GM12878 (cell line): ENCODE measurements around the gene PPP1R7. TPM values are rescaled to one million over a fixed set of nuclear protein-coding genes. Genes with fewer than 3 reads are reported as not detected.

Experiments used
- ATAC-seq: fragments of 200-7000 bp; cut with Tn5 transposase; 3 replicates; pipeline ENCODE4 v1.9.1; 2020; ENCODE audit warnings: mild to moderate bottlenecking, moderate library complexity
- BruUV-seq: library from RNA; stranded (reverse); fragments of 400-500 nt; replicated peaks from 2 replicates; lab custom pipeline; 2021; lab: Mats Ljungman, UMichigan
- CTCF ChIA-PET: fragments of 300-600 bp; sonication (Branson Sonifier 250); formaldehyde crosslinking; extraction: SDS; loops from one replicate; lab custom pipeline; 2021; ENCODE audit warnings: inconsistent platforms; lab: Yijun Ruan, JAX
- POLR2A ChIA-PET: fragments of 350-600 bp; formaldehyde crosslinking; extraction: SDS; loops from one replicate; lab custom pipeline; 2021; ENCODE audit warnings: inconsistent platforms; lab: Charles Lee
- RAD21 ChIA-PET: fragments of 300-600 bp; sonication (Branson Sonifier 250); formaldehyde crosslinking; loops from one replicate; lab custom pipeline; 2023; ENCODE audit warnings: antibody characterized with exemption; ENCODE audit not compliant: unreplicated experiment; lab: Charles Lee
- SMC1A ChIA-PET: fragments of 300-600 bp; sonication (Branson Sonifier 250); formaldehyde crosslinking; loops from one replicate; lab custom pipeline; 2023; ENCODE audit not compliant: unreplicated experiment, uncharacterized antibody; lab: Charles Lee
- DNase-seq: peaks from one replicate; pipeline ENCODE4 v3.0.0-alpha.2; 2011; ENCODE audit warnings: low read depth, low spot score
- FAIRE-seq: peaks from 3 replicates; lab custom pipeline; 2011; peaks lifted over from hg19 to GRCh38; lab: Jason Lieb, UNC
- H2AFZ ChIP-seq: 2 replicates; pipeline ENCODE4 v1.6.0; 2011; ENCODE audit warnings: low read depth, low read length, control low read depth; ENCODE audit not compliant: control insufficient read depth
- H3K27ac ChIP-seq: 2 replicates; pipeline ENCODE4 v1.5.1; 2011; ENCODE audit warnings: control low read depth; ENCODE audit not compliant: control insufficient read depth, insufficient read depth
- H3K27me3 ChIP-seq, 2 experiments: replicated peaks in 1 of 2; 2 replicates each; pipeline versions ENCODE4 v1.6.0 to v1.6.1; 2011; ENCODE audit warnings: low read length in 1 of 2; ENCODE audit not compliant: control insufficient read depth in 2 of 2, insufficient read depth in 2 of 2
- H3K36me3 ChIP-seq, 2 experiments: 2 replicates each; pipeline ENCODE4 v1.5.1; 2011; ENCODE audit warnings: low read length in 1 of 2; ENCODE audit not compliant: control insufficient read depth in 2 of 2, insufficient read depth in 2 of 2
- H3K4me1 ChIP-seq: 2 replicates; pipeline ENCODE4 v1.6.1; 2011; ENCODE audit warnings: mild to moderate bottlenecking, low read length, moderate library complexity, mixed read lengths; ENCODE audit not compliant: control insufficient read depth, insufficient read depth
- H3K4me2 ChIP-seq: 2 replicates; pipeline ENCODE4 v1.6.0; 2011; ENCODE audit warnings: control low read depth; ENCODE audit not compliant: control insufficient read depth, insufficient read depth
- H3K4me3 ChIP-seq: fragments of 200-600 bp; sonication (generic); 2 replicates; pipeline ENCODE4 v1.5.1; 2016
- H3K79me2 ChIP-seq: 2 replicates; pipeline ENCODE4 v1.6.0; 2011; ENCODE audit warnings: low read length; ENCODE audit not compliant: control insufficient read depth, insufficient read depth
- H3K9ac ChIP-seq: 2 replicates; pipeline ENCODE4 v1.8.0; 2011; ENCODE audit warnings: low read length, control low read depth, mixed read lengths; ENCODE audit not compliant: control insufficient read depth, insufficient read depth
- H3K9me3 ChIP-seq: replicated peaks from 3 replicates; pipeline ENCODE4 v1.5.1; 2011; ENCODE audit warnings: mild to moderate bottlenecking, low read length; ENCODE audit not compliant: control insufficient read depth, insufficient read depth
- H4K20me1 ChIP-seq: 2 replicates; pipeline ENCODE4 v1.6.0; 2011; ENCODE audit not compliant: control insufficient read depth, insufficient read depth
- FOS ChIP-seq: IDR thresholded peaks from 3 replicates; pipeline ENCODE4 v1.6.1; 2011; ENCODE audit warnings: borderline replicate concordance; ENCODE audit not compliant: insufficient read length; ENCODE audit errors: extremely low read depth
- MEF2B ChIP-seq: fragments of 450-650 bp; IDR thresholded peaks from 2 replicates; pipeline ENCODE4 v1.6.1; 2018; ENCODE audit warnings: mild to moderate bottlenecking, moderate library complexity; ENCODE audit not compliant: partially characterized antibody, poor library complexity, severe bottlenecking
- STAT3 ChIP-seq: IDR thresholded peaks from 2 replicates; pipeline ENCODE4 v1.6.1; 2011; ENCODE audit warnings: low read depth, low read length, improper control_type of control experiment
- TARDBP ChIP-seq: IDR thresholded peaks from 2 replicates; pipeline ENCODE4 v1.6.1; 2016; ENCODE audit warnings: borderline replicate concordance
- WRNIP1 ChIP-seq: IDR thresholded peaks from 2 replicates; pipeline ENCODE4 v1.6.1; 2011; ENCODE audit warnings: low read depth, low read length, improper control_type of control experiment, borderline replicate concordance
- YBX1 ChIP-seq: fragments of 450-650 bp; IDR thresholded peaks from 2 replicates; pipeline ENCODE4 v1.6.1; 2016; ENCODE audit warnings: antibody characterized with exemption
- YY1 ChIP-seq: IDR thresholded peaks from 2 replicates; pipeline ENCODE4 v1.6.1; 2011; ENCODE audit warnings: low read depth, mild to moderate bottlenecking, low read length
- ZZZ3 ChIP-seq: IDR thresholded peaks from 2 replicates; pipeline ENCODE4 v1.6.1; 2011; ENCODE audit warnings: low read depth; ENCODE audit not compliant: control insufficient read depth, insufficient read length
- WGBS: methylation state at CpG from one replicate; pipeline ENCODE4 v1.1.6; 2016; ENCODE audit warnings: low lambda C conversion rate; ENCODE audit not compliant: insufficient replicate concordance, insufficient coverage; ENCODE audit errors: missing lambda C conversion rate; 5-methylcytosine and 5-hydroxymethylcytosine counted together
- in situ Hi-C: fragments of 300-500 bp; cut with MboI; formaldehyde crosslinking; loops from 9 replicates; pipeline ENCODE4 v1.14.3; 2018; ENCODE audit warnings: mixed read lengths
- intact Hi-C: fragments of 100-400 bp; cut with micrococcal nuclease; formaldehyde crosslinking; loops from one replicate; pipeline ENCODE4 v1.14.2; 2022; ENCODE audit not compliant: unreplicated experiment
- polyA plus RNA-seq, 11 experiments: library from polyadenylated mRNA; depleted of rRNA in 4 of 11; unstranded in 6 of 11; stranded (reverse) in 5 of 11; fragments of >200 nt; fragmentation: Nextera tagmentation in 4 of 11; fragmentation: Illumina TruSeq in 1 of 11; extraction: Ambion mirVana in 4 of 11; extraction: Trizol in 1 of 11; gene quantifications; 1 replicate in 1 of 11; 2 replicates in 10 of 11; pipeline versions ENCODE4 v1.2.1 to v1.2.3, GENCODE V29; 2011 to 2016; ENCODE audit warnings: inconsistent platforms in 2 of 11, missing spikeins in 2 of 11, low read depth in 1 of 11
- total RNA-seq, 4 experiments: library from RNA; depleted of rRNA in 3 of 4; stranded (reverse); fragments of >200 nt in 3 of 4; fragmentation: Illumina TruSeq in 1 of 4; extraction: Trizol in 1 of 4; gene quantifications; 2 replicates each; pipeline versions ENCODE4 v1.2.1 to v1.2.3, GENCODE V29; 2013 to 2021
- TF ChIP-seq, protein P1 (sequence below), 3 experiments: IDR thresholded peaks in 2 of 3; conservative IDR thresholded peaks in 1 of 3; 2 replicates each; pipeline ENCODE4 v1.5.1; 2011; ENCODE audit warnings: low read depth in 3 of 3, low read length in 3 of 3, mild to moderate bottlenecking in 3 of 3, control low read depth in 2 of 3, moderate library complexity in 2 of 3, inconsistent platforms in 1 of 3, mixed read lengths in 1 of 3; ENCODE audit not compliant: control insufficient read depth in 2 of 3, insufficient read depth in 1 of 3; ENCODE audit errors: extremely low read depth in 1 of 3

PPP1R7 gene
- total and polyA plus RNA-seq, 10 of the 15 experiments (the other 5 are each of a cell fraction or from before 2014, with no cell fraction given): 78.5 to 174 (median 93.7) TPM

- intact Hi-C loops: loop anchor here (5.0 to 10.0 kb wide), 2 partner anchors 45 to 63 kb away; partner anchors contain the start of gene MTERF4
- WGBS: 98% methylated on average over 3 of the region's 3 CpGs
- FAIRE-seq (no peak), ATAC-seq (no peak), DNase-seq (no peak)
- H2AFZ ChIP-seq: no peak overlapping the region
- H3K4me2 ChIP-seq: peak overlapping the region; percentile 90
- RAD21 ChIA-PET: interaction anchor here (0.7 to 1.2 kb wide), 4 partner anchors 18 to 70 kb away, joined by 3 to 4 read pairs (median 4); no protein-coding TSS in a partner anchor
- no peak overlapping the region for H3K27ac ChIP-seq
- SMC1A ChIA-PET: interaction anchor here (0.9 to 6.2 kb wide), 7 partner anchors 18 to 163 kb away, joined by 3 to 45 read pairs (median 5); partner anchors contain the start of gene MTERF4
- peaks cover 43% of the 10 kb centered on the region for H3K79me2 ChIP-seq
- H4K20me1 ChIP-seq: no peaks in the 10 kb centered on the region
- POLR2A ChIA-PET: interaction anchor here (1.0 to 1.2 kb wide), 2 partner anchors 14 to 34 kb away, joined by 3 read pairs; no protein-coding TSS in a partner anchor
- H3K27me3 ChIP-seq: no peaks in the 10 kb centered on the region
- H3K9ac ChIP-seq: no peak overlapping the region
- H3K36me3 ChIP-seq: no peaks in the 10 kb centered on the region; a peak in 1 of 4 replicates
- H3K9me3 ChIP-seq: no peaks in the 10 kb centered on the region
- in situ Hi-C loops: no loop called here
- CTCF ChIA-PET: interaction anchor here (0.9 to 1.2 kb wide), 2 partner anchors 51 to 69 kb away, joined by 3 to 4 read pairs; no protein-coding TSS in a partner anchor
- H3K4me1 ChIP-seq: peaks cover 23% of the 10 kb centered on the region
- no peak overlapping the region for H3K4me3 ChIP-seq
- TF ChIP-seq STAT3 (no peak), ZZZ3 (no peak), YBX1 (no peak), WRNIP1 (no peak), FOS (no peak), TARDBP (no peak), YY1 (no peak), MEF2B (no peak)
- TF ChIP-seq, protein P1, sequence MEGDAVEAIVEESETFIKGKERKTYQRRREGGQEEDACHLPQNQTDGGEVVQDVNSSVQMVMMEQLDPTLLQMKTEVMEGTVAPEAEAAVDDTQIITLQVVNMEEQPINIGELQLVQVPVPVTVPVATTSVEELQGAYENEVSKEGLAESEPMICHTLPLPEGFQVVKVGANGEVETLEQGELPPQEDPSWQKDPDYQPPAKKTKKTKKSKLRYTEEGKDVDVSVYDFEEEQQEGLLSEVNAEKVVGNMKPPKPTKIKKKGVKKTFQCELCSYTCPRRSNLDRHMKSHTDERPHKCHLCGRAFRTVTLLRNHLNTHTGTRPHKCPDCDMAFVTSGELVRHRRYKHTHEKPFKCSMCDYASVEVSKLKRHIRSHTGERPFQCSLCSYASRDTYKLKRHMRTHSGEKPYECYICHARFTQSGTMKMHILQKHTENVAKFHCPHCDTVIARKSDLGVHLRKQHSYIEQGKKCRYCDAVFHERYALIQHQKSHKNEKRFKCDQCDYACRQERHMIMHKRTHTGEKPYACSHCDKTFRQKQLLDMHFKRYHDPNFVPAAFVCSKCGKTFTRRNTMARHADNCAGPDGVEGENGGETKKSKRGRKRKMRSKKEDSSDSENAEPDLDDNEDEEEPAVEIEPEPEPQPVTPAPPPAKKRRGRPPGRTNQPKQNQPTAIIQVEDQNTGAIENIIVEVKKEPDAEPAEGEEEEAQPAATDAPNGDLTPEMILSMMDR (IDR thresholded peaks at IDR 0.05 in 2 of 3, conservative IDR thresholded peaks at IDR 0.05 in 1 of 3; ENCODE audit: control insufficient read depth in 2 of 3, extremely low read depth in 1 of 3, insufficient read depth in 1 of 3, low read depth in 3 of 3, low read length in 3 of 3): no peak
- no TSS peak for BruUV-seq
These were observed 2.9 kb upstream of the PPP1R7 start for GRCh38 chr2:241147336-241147735.
